Measurements from ENCODE around the gene RAPGEF1.

Gene RAPGEF1

DNA sequence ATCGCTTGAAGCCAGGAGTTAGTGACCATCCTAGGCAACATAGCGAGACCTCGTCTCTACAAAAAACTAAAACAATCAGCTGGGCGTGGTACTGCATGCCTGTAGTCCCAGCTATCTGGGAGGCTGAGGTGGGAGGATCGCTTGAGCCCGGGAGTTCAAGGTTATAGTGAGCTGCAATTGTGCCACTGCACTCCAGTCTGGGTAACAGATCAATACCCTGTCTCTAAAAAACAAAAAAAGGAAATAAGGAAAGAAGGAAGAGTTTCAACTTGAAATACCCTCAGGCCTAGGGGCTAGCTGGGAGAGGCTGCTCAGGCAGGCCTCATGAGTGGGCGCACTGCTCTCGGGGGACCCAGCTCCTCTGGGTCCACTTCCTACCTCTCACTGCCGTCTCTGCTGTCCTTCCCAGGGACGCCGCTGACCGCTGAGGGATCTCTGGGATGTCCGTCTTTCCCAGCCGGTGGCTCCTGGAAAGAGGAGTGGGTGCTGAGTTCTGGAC, 138.1 kb downstream of the RAPGEF1 start:
- DNase-seq = no peak

DNA sequence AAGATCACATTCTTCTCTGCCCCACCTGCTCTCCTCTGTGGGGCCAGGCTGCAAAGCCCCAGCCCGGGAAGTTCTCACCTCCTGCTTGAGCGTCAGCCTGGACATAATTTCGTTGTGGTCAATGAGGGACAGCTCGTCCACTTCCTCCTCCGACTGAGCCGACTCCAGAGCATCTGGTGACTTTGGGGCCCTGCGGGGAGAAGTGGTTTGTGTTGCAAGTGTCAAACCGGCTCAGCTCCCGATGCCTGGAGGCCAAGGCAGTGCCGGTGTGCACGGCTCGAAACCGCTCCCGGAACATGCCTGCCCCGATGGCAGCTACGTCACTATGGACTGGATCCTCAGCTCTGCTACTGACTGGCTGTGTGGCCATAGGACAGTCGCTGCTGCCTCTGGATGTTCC, 141.8 kb downstream of the RAPGEF1 start:
- peak; percentile 95 for DNase-seq

DNA sequence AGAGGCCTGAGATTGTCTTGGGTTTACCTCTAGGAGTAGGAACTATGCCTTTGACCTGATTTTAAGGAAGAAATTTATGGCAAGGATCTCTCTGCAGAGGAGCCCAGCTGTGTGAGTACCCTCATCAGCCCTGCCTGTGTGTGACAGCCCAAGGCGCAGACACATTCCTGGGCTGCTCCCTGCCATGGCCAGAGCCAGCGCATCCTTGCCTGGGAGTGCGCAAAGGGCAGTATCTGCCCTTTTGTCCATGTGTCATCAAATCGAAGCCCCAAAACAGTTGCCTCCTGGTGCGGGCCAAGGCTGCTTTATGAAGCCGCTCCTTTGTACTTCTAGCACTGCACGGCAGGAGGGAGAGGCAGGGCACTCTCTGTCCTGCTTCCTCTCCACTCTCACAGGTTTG, 142.6 kb downstream of the RAPGEF1 start:
- no peak for DNase-seq

DNA sequence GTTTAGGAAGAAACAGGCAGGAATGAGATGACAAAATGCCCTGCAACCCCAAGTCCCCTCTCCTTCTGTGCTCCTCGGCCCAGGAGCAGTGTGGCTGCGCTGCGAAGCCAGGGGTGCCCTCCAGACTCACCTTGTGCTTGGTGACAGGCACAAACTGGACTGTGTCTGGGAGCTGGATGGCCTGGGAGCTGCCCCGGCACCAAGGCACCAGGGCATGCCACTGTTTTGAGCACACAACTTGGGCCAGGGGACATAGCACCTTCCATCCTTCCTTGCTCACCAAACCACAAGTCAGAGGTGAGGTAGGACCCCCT, 143.5 kb downstream of the RAPGEF1 start:
- no peak for DNase-seq

DNA sequence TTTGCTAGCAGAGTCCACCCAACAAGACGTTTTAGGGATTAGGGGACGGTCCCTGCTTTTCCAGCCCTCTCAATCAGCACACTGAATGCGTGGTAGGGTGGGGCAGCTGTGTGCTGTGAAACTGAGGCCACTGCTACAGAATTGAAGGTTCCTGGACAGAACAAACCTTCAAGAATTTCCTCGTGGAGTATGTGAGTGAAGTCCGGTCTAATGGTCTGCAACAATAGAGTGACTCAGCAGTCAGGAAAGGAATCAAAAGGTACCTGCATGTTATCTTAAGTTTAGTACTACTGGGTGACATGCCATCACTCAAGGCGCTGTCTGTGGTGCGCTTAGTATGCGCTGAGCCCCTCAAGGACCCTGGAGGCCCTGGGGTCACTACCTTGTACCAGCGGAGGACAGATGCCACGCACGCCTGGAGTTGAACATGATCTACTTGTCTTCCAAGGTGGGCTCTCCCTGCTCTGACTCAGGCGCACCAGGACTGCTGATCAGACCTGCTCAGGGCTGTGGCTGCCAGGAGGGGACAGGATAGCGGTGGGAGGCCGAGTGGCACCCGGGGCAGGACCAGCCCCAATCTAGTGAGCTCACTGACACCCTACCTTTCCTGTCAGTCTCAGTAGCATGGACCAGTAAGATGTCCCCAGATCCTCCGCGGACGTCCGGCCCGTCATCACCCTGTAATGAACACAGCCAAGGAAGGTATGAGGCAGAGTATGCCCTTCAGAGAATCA, 144.0 kb downstream of the RAPGEF1 start:
- no peak for DNase-seq

DNA sequence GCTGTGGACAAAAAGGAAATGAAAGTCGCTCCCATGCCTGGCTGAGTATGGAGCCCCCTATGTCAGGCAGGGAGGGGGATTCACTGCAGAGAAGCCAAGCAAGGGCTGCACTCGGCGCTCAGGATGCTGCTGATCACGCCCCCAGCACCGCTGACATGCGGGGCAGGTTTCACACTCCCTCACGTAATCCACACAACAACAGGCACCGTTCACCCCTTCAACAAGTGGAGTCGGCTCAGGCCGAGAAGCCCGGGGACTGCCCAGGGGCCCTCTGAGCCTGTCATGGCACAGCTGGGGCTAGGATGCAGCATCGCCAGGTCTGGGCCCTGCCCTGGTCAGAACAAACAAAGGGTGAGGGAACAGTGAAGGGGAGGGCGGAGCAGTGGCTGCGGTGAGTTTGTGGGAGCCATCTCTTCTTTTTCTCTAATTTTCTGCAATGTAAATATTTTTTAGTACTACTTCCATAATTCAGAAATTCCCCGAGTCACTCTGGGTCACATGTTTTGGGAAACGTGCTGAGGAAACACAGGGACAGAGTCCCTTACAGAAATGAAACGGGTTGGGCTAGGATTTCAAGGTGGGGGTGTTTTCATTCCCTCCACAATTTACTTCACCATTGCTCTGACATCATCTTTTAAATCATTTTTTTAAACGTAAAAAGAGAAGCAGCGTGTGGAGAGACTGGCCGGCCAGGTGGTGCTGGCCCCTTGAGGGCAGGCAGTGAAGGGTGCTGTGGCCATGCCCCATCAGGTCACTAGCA, 144.8 kb downstream of the RAPGEF1 start:
- no peak for DNase-seq

DNA sequence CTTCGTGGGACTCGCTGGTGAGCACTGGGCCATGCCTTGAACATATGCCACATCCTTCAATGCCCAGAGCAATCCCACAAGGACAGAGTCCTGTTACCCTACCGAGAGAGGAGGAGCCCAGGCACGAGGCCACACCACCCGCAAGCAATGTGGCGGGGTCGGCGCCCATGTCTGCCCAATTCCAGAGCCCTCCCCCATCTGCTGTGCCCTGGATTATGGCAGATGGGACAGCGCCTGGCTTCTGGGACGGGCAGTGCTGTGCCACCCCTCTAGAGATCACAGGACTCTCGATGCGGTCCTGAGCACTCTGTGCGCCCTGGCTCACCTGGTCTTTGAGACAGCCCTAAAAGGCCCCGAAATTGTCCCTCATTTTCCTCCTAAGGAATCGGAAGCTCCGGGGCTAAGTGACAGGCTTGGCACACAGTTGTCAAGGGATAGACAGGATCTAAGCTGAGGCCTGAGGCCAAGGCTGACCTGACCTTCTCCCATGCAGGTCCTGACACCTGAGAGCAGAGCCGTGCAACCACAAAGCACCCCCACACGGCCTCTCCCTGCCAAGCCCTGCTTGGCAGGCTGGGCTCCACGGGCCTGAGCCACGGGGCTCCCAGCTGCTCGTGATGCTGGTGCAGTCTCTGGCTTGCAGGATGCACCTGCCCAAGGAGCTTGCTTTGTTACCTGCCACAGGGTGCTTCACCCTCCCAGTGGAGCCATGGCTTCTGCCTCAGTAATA, 145.8 kb downstream of the RAPGEF1 start:
- DNase-seq = no peak

DNA sequence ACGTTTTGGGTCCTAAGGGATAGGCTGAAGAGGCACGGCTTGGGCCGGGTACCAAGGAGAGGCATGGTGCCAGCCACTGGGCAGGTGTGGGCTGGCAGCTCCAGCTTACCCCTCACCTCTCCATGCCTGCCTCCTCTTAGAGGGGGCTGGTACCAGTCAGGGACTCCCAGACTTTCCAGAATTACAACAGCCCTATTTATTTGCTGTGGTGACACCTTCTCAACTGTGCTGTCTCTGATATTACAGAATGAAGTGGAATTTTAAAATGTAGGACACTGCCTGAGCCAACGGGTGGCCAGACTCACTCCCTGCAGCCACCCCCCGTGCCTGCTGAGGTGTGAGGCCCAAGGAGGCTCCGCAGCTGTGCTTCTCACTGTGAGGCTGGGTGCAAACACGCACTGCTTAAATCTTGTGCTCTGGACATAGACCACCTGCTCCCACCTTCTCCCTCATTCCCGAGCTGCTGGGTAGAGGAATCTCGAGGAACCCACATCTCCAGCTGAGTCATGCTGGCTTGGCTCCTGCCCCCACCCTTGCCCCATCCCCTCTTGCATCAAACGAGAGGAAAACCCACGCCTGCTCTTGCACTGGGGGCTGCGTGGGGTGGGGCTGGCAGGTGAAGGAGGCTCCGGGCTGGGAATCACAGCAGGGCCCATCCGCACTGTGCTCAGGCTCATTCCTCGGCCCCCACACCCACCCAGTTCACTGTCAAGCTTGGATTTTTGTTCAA, 146.6 kb downstream of the RAPGEF1 start:
- DNase-seq = no peak

DNA sequence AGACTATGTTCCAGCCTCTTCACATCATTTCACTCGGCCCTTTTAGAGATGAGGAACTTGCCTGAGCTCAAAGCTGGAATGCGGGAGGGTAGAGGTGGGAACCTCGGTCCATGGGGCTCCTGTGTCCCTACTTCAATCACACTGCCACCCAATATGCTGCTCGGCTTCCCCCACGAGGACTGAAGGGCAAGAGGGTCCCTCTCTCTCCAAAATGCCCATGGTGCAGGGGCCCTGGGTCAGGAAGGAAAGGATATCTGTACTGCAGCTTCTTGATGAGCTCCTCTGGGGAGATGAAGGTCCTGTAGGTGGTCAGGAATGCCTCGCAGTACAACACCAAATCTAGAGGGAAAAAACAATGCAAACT, 148.0 kb downstream of the RAPGEF1 start:
- no peak for DNase-seq

DNA sequence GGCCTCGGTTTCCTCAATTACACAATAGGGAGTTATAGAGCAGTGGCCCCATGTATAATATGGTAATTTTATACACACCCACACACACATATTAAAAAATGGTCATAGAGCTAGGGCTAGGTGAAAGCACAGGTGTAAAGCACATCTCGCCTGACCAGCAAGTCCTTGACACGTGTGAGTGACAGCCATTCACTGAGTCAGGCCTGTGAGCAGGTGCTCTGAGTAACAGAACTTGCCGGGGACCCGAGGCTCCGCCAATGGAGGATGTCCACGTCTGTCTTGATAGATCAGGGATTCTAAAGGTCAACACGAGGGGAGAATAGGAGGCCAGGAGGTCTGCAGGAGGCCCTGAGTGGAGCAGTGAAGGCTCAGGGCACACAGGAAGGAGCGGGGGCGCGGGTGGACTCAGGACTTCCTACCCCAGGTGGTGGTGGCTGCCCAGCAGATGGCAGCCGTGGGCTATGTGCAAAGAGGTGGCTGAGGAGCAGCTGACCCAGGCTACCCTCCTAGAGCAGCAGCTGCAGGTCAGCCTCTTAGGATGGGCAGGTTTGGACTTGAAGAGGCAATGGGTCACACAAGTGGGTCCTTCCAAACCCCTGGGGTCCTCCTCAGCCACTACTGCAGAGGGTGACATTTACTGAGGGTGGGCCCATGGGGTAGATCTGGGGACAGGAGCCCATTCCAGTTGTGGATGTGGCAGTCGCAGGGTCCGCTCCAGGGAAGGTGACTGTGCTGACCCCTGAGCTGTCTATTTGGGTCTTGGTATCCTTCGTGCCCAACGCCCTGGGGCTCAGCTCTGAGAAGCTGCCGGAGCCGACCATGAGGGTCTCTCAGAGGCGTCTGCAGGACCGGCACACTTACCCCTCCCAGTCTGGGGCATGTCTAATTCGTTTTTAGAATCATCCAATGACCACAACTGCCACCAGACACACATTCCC, 148.7 kb downstream of the RAPGEF1 start:
- peak; percentile 62 for DNase-seq

DNA sequence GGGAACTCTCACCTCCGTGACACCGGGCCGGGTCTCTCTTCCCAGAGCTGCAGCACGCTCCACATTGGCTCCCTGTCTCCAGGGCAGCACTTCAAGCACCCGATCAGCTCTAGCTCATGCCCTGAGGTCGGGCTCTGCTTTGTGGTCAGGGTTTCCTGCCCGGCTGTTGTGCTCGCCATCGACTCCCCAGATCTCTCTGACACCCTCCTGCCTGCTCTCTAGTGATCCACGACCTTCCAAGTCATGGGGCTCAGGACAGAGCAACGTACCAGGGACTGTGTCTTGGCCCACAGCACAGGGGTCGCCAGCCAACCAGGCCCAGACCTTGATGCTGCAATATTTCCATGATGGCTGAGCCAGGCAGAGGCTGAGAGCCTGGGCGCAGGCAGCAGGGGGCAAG, 149.4 kb downstream of the RAPGEF1 start:
- peak; percentile 63 for DNase-seq

DNA sequence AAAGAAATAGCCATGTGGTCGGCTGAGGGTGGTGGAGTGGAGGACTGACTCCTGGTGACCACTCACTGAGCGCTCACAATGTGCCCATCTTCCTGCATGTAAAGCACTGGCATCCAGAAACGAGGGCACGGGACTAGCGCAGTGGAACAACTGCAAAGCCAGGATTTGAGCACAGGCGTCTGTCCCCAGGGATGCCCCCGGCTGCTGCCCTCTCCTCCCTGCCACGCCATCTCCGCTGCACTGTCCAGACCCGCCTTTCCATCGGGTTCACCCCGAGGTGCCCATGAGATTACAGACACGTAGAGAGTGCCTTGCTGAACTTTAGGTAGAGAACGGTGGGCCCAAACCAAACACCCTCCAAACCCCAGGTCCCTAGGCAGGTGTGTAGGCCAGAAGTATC, 149.9 kb downstream of the RAPGEF1 start:
- no peak for DNase-seq

DNA sequence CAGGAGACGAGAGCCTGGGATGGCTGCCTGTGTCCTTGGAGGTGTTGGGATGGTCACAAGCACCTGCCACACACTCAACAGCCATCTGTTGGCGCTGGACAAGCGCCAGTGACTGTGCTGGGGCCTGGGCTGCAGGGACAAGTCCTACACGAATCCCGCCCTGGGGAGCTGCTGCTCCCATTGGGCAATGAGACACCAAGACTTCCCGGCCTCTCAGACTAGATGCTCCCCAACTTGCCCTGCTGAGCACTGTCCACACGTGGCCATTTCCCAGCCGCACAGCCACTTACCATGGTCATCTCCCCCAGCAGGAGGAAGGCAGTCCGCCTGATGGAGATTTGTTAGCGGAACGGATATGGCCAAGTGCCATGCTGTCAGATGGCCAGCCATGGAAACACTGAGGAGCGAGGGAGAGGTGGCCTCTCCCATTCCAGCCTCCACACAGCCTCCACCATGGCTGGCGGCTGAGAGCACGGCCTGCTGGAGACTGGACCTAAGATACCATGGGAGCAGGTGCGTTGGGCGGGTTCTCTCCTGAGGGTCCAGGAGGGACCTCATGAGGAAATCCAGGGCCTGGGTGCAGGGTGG, 150.7 kb downstream of the RAPGEF1 start:
- no peak for DNase-seq

DNA sequence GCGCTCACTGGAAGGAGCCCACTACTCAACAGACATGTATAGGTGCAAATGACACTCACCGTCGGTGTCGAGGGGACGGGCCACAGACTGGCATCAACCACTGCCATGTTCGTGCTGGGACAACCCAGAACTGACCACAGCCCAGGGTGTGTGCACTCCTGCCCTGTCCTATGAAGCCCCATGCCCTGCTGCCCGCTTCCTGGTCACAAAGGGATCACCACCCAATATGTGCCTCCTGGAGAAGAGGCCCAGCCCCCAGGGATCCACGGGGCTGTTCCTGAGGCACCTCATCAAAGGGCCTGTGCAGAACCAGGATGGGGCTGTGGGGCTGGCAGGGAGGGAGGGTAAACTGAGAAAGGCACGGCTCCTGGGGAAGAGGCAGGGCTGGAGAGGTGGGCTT, 151.5 kb downstream of the RAPGEF1 start:
- DNase-seq = no peak

DNA sequence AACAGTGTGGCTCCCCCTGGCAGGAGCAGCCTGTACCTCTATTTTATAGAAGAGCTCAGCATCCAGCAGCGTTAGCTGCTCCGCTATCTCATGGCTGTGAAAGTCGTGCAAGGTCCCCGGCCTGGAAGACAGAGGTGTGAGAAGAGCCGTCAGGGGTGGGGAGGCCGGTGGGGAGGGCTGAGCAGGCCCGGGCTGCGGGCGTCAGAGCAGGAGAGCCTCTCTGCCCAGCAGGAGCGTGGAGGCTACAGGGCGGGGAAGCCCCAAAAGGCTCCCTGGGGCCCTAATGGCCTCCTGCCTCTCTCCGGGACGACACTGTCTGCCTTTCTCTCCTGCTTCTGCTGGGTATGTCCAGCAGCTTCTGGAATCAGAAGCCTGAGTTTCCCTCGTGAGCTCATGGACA, 152.0 kb downstream of the RAPGEF1 start:
- no peak for DNase-seq

DNA sequence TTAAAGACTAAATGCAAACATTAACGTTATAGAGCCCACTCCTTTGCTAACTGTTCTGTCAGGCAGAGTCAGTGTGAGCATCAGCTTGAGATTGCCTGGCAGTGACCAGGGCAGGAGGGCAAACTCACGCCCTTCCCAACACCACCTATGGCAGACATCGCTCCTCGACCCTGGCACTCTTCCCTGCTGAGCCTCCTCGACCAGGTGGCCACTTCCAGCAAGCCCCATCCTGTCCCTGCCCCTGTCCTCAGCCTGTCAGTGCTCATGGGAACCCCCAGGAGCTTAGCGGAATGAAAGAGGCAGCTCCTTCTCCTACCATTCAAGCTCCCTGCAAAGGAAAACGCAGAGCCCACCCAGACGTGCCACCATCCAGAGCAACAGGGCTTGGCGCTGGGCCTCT, 152.5 kb downstream of the RAPGEF1 start:
- DNase-seq = no peak

DNA sequence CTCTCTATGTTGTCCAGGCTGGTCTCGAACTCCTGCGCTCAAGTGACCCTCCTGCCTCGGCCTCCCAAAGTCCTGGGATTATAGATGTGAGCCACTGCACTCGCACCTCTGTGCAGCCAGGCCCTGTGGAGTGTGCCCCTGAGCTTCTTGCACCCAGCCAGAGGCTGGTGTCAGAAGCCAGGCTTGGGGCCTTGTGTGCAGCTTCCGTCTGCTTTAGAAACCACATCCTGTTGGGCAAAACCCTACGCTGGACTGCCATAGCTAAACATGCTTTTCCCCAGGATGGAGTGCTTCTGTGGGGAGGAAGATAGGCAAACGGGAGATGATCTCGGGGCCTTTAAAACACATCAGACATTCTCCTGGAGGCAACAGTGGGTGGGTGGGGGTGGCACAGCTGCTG, 154.5 kb downstream of the RAPGEF1 start:
- DNase-seq = peak; percentile 90

DNA sequence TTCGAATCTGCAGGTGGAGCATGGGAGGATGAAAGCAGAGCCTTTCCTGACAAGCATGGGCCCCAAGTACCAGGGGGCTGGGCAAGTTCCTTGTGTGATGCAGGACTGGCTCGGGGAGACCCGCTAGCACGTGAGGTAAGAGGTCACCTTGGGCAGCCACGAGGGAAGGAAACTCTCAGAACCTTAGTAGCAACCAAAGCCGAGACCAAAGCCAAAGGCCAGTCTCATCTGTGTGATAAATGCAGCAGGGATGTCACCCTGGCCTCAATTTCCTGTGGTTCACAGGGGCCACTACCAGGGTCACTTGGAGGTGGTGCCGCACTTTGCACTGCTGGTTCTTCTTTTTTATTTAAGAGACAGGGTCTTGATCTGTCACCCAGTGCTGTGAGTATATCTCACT, 155.0 kb downstream of the RAPGEF1 start:
- peak; percentile 60 for DNase-seq

DNA sequence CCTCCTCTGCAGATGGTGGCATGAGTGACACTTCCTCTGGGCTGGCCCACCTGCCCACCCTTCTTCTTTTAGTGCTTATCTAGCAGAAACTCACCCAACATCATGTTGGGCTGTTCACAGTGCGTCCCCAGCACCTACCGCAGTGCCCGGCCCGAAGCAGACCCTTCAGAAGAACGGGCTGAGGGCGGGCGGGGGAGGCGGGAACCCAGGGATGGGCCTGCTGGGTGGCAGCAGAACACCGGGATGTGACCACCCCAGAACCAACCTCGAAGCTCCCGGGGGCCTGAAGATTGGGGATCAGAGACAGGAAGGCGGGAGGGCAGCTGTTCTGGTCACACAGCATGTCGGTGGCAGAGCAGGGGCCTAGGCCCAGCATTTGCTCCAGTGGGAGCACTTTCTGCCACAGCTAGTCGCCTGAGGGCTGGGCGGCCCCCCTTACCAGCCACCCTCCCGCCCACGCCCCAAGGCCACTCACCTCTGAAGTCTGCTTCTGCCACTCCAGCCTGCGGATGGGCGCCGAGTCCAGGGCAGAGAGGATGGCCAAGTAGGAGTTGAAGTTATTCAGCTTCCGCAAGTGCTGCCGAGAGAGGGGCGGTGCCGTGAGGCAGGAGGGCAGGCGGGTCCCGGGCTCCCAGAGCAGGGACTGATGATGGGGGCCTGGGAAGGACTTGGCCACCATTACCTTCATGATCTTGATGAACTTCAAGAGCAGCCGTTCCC, 155.9 kb downstream of the RAPGEF1 start:
- no peak for DNase-seq

DNA sequence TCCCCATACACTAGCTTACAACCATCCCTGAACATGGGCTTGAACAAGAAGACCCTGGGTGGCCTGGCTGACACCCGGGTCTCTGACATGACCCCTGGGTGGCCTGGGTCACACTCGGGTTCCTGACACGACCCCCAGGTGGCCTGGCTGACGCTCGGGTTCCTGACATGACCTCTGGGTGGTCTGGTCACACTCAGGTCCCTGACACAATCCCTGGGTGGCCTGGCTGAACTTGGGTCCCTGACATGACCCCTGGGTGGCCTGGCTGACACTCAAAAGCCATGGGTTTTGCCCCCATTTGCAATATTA, 156.6 kb downstream of the RAPGEF1 start:
- no peak for DNase-seq

All from GF-D8 (cell line).